HCT116 (cell line): ENCODE results near the gene TASP1. TPM values are rescaled to one million over a fixed set of nuclear protein-coding genes. Genes with fewer than 3 reads are reported as not detected.

Experiments
- ATAC-seq: fragments of 200-7000 bp; cut with Tn5 transposase; 2 replicates; pipeline ENCODE4 v1.9.1; 2020; ENCODE audit warnings: mild to moderate bottlenecking, moderate library complexity
- BruUV-seq: library from RNA; stranded (reverse); fragments of 400-500 nt; replicated peaks from 2 replicates; lab custom pipeline; 2021; lab: Mats Ljungman, UMichigan
- CTCF ChIA-PET: fragments of 300-600 bp; sonication (Branson Sonifier 250); formaldehyde crosslinking; loops from one replicate; lab custom pipeline; 2021; ENCODE audit warnings: antibody characterized with exemption; lab: Charles Lee
- POLR2A ChIA-PET: fragments of 300-600, 350-600 bp; sonication (Branson Sonifier 250); formaldehyde crosslinking; loops from one replicate; lab custom pipeline; 2021; ENCODE audit warnings: antibody characterized with exemption; lab: Charles Lee
- RAD21 ChIA-PET, 2 experiments: fragments of 300-600 bp; sonication (Branson Sonifier 250); formaldehyde crosslinking; loops; one replicate each; lab custom pipeline; 2023; ENCODE audit warnings: low total read pairs in 2 of 2; ENCODE audit not compliant: uncharacterized antibody in 2 of 2, unreplicated experiment in 2 of 2, low non-redundant PET in 1 of 2; lab: Charles Lee
- DNase-seq: peaks from one replicate; pipeline ENCODE4 v3.0.0-alpha.2; 2010; ENCODE audit warnings: low read depth, low spot score
- H2AFZ ChIP-seq: fragments of 200-600 bp; shearing (Covaris generic), sonication (generic); 2 replicates; pipeline ENCODE4 v1.6.1; 2017; ENCODE audit warnings: low read depth, mixed run types, mixed read lengths, antibody characterized with exemption, low read length; ENCODE audit not compliant: poor library complexity, severe bottlenecking
- H3K27ac ChIP-seq: 2 replicates; pipeline ENCODE4 v1.5.1; 2012; ENCODE audit warnings: low read depth, low read length
- H3K27me3 ChIP-seq: fragments of 200-600 bp; sonication (generic); 2 replicates; pipeline ENCODE4 v1.6.1; 2016; ENCODE audit warnings: mixed run types, low read length, mixed read lengths; ENCODE audit not compliant: insufficient read depth
- H3K36me3 ChIP-seq, 2 experiments: fragments of 200-500 bp in 1 of 2; fragments of 200-600 bp in 1 of 2; sonication (Bioruptor generic) in 1 of 2; sonication (generic) in 1 of 2; 2 replicates each; pipeline versions ENCODE4 v1.5.1 to v1.6.1; 2014 to 2016; ENCODE audit warnings: low read length in 2 of 2, inconsistent platforms in 1 of 2, mixed read lengths in 1 of 2, mixed run types in 1 of 2; ENCODE audit not compliant: insufficient read depth in 2 of 2, control insufficient read depth in 1 of 2
- H3K4me1 ChIP-seq, 2 experiments: fragments of 200-600 bp in 1 of 2; sonication (generic) in 1 of 2; 2 replicates each; pipeline versions ENCODE4 v1.5.1 to v1.6.1; 2012 to 2017; ENCODE audit warnings: low read length in 2 of 2, inconsistent platforms in 1 of 2, mild to moderate bottlenecking in 1 of 2, mixed read lengths in 1 of 2, mixed run types in 1 of 2, moderate library complexity in 1 of 2; ENCODE audit not compliant: insufficient read depth in 2 of 2, control insufficient read depth in 1 of 2
- H3K4me2 ChIP-seq: fragments of 200-600 bp; sonication (generic); 2 replicates; pipeline ENCODE4 v1.6.1; 2017; ENCODE audit warnings: mixed run types, low read length, mixed read lengths
- H3K4me3 ChIP-seq, 2 experiments: fragments of 200-600 bp in 1 of 2; sonication (generic) in 1 of 2; replicated peaks in 1 of 2; 2 replicates each; pipeline ENCODE4 v1.5.1; 2011 to 2016; ENCODE audit warnings: low read length in 2 of 2, control low read depth in 1 of 2, low read depth in 1 of 2, mild to moderate bottlenecking in 1 of 2, mixed read lengths in 1 of 2, mixed run types in 1 of 2
- H3K79me2 ChIP-seq: fragments of 200-600 bp; sonication (generic); 2 replicates; pipeline ENCODE4 v1.6.1; 2017; ENCODE audit warnings: mild to moderate bottlenecking, mixed run types, low read length, moderate library complexity, mixed read lengths; ENCODE audit not compliant: insufficient read depth
- H3K9ac ChIP-seq: fragments of 200-600 bp; sonication (generic); 2 replicates; pipeline ENCODE4 v1.6.1; 2016; ENCODE audit warnings: low read length, mixed read lengths
- H3K9me2 ChIP-seq: fragments of 200-600 bp; sonication (generic), shearing (Covaris generic); 2 replicates; pipeline ENCODE4 v1.6.1; 2017; ENCODE audit warnings: mixed run types, mild to moderate bottlenecking, moderate library complexity; ENCODE audit not compliant: insufficient read depth
- H3K9me3 ChIP-seq, 2 experiments: fragments of 200-500 bp in 1 of 2; fragments of 200-600 bp in 1 of 2; sonication (Bioruptor generic) in 1 of 2; sonication (generic) in 1 of 2; 2 replicates each; pipeline ENCODE4 v1.6.1; 2014 to 2017; ENCODE audit warnings: low read length in 2 of 2, mixed read lengths in 2 of 2, inconsistent platforms in 1 of 2, low read depth in 1 of 2, mild to moderate bottlenecking in 1 of 2, mixed run types in 1 of 2, moderate library complexity in 1 of 2; ENCODE audit not compliant: control insufficient read depth in 1 of 2, insufficient read depth in 1 of 2
- H4K20me1 ChIP-seq: fragments of 200-600 bp; sonication (generic), shearing (Covaris generic); 2 replicates; pipeline ENCODE4 v1.6.1; 2017; ENCODE audit warnings: mixed run types, mild to moderate bottlenecking, moderate library complexity; ENCODE audit not compliant: insufficient read depth
- CBX3 ChIP-seq: IDR thresholded peaks from 2 replicates; pipeline ENCODE4 v1.6.1; 2012; ENCODE audit warnings: low read depth
- EGR1 ChIP-seq: IDR thresholded peaks from 2 replicates; pipeline ENCODE4 v1.6.1; 2012; ENCODE audit warnings: low read depth
- ELF1 ChIP-seq: IDR thresholded peaks from 2 replicates; pipeline ENCODE4 v1.6.1; 2012; ENCODE audit warnings: low read depth, borderline replicate concordance
- EZH2 ChIP-seq: fragments of 200-600 bp; sonication (generic); IDR thresholded peaks from 2 replicates; pipeline ENCODE4 v1.6.1; 2017; ENCODE audit warnings: antibody characterized with exemption, mixed run types
- JUND ChIP-seq: IDR thresholded peaks from 2 replicates; pipeline ENCODE4 v1.6.1; 2012
- POLR2A ChIP-seq: IDR thresholded peaks from 2 replicates; pipeline ENCODE4 v1.7.0; 2011; ENCODE audit warnings: borderline replicate concordance; ENCODE audit not compliant: insufficient read depth, insufficient read length; ENCODE audit errors: extremely low read depth
- RAD21 ChIP-seq: IDR thresholded peaks from 2 replicates; pipeline ENCODE4 v1.6.1; 2012; ENCODE audit warnings: low read depth, mild to moderate bottlenecking
- SIN3A ChIP-seq: IDR thresholded peaks from 2 replicates; pipeline ENCODE4 v1.6.1; 2012; ENCODE audit warnings: low read depth
- SP1 ChIP-seq: IDR thresholded peaks from 2 replicates; pipeline ENCODE4 v1.6.1; 2012; ENCODE audit warnings: low read depth
- TCF7L2 ChIP-seq: IDR thresholded peaks from 2 replicates; pipeline ENCODE4 v1.7.0; 2011; ENCODE audit warnings: borderline replicate concordance, inconsistent platforms; ENCODE audit not compliant: insufficient read depth, insufficient read length; ENCODE audit errors: extremely low read depth
- YY1 ChIP-seq: IDR thresholded peaks from 2 replicates; pipeline ENCODE4 v1.6.1; 2011; ENCODE audit warnings: low read length, low read depth, moderate library complexity, mild to moderate bottlenecking; ENCODE audit not compliant: insufficient replicate concordance; ENCODE audit errors: extremely low read depth
- ZFX ChIP-seq: fragments of 450-650 bp; IDR thresholded peaks from 2 replicates; pipeline ENCODE4 v1.6.1; 2017
- ZNF274 ChIP-seq: fragments of 200-500 bp; sonication (Bioruptor generic); IDR thresholded peaks from 2 replicates; pipeline ENCODE4 v1.6.1; 2014; ENCODE audit warnings: mild to moderate bottlenecking, low read depth, low read length, inconsistent platforms
- intact Hi-C: fragments of 100-400 bp; cut with micrococcal nuclease; formaldehyde crosslinking; loops from 2 replicates; pipeline ENCODE4 v1.10.0; 2022
- total RNA-seq: library from RNA; stranded (reverse); gene quantifications from one replicate; pipeline ENCODE4 v1.2.1, GENCODE V29; 2021; ENCODE audit not compliant: unreplicated experiment
- TF ChIP-seq, protein P1 (sequence below): IDR thresholded peaks from 2 replicates; pipeline ENCODE4 v1.6.1; 2012; ENCODE audit warnings: low read depth
- TF ChIP-seq, protein P2 (sequence below): IDR thresholded peaks from 2 replicates; pipeline ENCODE4 v1.6.1; 2011; ENCODE audit warnings: mild to moderate bottlenecking, low read length, moderate library complexity; ENCODE audit not compliant: insufficient replicate concordance; ENCODE audit errors: extremely low read depth
- TF ChIP-seq, protein P3 (sequence below), 3 experiments: fragments of 200-600 bp in 1 of 3; sonication (generic) in 1 of 3; IDR thresholded peaks in 2 of 3; conservative IDR thresholded peaks in 1 of 3; 2 replicates each; pipeline ENCODE4 v1.5.1; 2012 to 2017; ENCODE audit warnings: low read depth in 2 of 3, low read length in 2 of 3, antibody characterized with exemption in 1 of 3, borderline replicate concordance in 1 of 3, control low read depth in 1 of 3, mild to moderate bottlenecking in 1 of 3, mixed read lengths in 1 of 3, mixed run types in 1 of 3, moderate library complexity in 1 of 3; ENCODE audit not compliant: insufficient read depth in 1 of 3
- TF ChIP-seq, protein P4 (sequence below): IDR thresholded peaks from 2 replicates; pipeline ENCODE4 v1.6.1; 2012
- TF ChIP-seq, protein P5 (sequence below): IDR thresholded peaks from 2 replicates; pipeline ENCODE4 v1.6.1; 2012

The TASP1 gene
- total RNA-seq, 1 experiment from 2014 or later: 19.1 TPM

DNA sequence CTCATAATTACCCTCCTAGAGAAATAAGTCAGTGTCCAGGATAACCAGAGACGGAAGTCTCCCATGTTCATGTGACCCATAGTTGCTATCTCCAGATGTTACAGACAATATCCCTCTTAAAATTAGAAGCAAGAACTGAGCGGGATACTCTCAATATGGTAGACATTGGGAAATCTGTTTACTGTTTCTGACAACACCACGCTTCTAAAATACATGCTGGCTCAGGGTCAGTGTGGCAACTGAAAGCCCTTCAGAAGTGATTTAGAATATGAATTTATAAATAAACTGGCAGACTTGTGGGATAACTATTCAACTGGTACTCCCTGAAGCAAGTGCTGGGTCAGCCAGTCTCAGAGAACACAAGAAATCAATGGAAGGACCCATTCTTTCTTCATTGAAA, 108.6 kb downstream of the TASP1 start:
- Histone ChIP-seq H3K9me2 (no peaks in the 10 kb centered on the region), H3K27ac (no peak overlapping the region), H3K4me2 (no peak overlapping the region), H4K20me1 (no peaks in the 10 kb centered on the region), H3K4me3 (no peak overlapping the region), H3K9me3 (no peaks in the 10 kb centered on the region), H3K36me3 (no peaks in the 10 kb centered on the region; a peak in 1 of 4 replicates), H3K4me1 (peaks cover 4 to 10% of the 10 kb centered on the region in 2 experiments; a peak in 3 of 4 replicates), H2AFZ (no peak overlapping the region), H3K9ac (no peak overlapping the region), H3K27me3 (no peaks in the 10 kb centered on the region), H3K79me2 (no peaks in the 10 kb centered on the region)
- ChIA-PET RAD21 (no interaction called here), POLR2A (interaction anchor here (0.8 kb wide), 1 partner anchor 15 kb away, joined by 3 read pairs; no protein-coding TSS in a partner anchor), CTCF (interaction anchor here (1.9 kb wide), 1 partner anchor 17 kb away, joined by 5 read pairs; no protein-coding TSS in a partner anchor)
- no TSS peak for BruUV-seq
- DNase-seq: no peak
- intact Hi-C loops: no loop called here
- no peak for ATAC-seq
- no peak for TF ChIP-seq YY1
- TF ChIP-seq RAD21: no peak
- TF ChIP-seq ZNF274: no peak
- no peak for TF ChIP-seq POLR2A
- TF ChIP-seq, protein P1, sequence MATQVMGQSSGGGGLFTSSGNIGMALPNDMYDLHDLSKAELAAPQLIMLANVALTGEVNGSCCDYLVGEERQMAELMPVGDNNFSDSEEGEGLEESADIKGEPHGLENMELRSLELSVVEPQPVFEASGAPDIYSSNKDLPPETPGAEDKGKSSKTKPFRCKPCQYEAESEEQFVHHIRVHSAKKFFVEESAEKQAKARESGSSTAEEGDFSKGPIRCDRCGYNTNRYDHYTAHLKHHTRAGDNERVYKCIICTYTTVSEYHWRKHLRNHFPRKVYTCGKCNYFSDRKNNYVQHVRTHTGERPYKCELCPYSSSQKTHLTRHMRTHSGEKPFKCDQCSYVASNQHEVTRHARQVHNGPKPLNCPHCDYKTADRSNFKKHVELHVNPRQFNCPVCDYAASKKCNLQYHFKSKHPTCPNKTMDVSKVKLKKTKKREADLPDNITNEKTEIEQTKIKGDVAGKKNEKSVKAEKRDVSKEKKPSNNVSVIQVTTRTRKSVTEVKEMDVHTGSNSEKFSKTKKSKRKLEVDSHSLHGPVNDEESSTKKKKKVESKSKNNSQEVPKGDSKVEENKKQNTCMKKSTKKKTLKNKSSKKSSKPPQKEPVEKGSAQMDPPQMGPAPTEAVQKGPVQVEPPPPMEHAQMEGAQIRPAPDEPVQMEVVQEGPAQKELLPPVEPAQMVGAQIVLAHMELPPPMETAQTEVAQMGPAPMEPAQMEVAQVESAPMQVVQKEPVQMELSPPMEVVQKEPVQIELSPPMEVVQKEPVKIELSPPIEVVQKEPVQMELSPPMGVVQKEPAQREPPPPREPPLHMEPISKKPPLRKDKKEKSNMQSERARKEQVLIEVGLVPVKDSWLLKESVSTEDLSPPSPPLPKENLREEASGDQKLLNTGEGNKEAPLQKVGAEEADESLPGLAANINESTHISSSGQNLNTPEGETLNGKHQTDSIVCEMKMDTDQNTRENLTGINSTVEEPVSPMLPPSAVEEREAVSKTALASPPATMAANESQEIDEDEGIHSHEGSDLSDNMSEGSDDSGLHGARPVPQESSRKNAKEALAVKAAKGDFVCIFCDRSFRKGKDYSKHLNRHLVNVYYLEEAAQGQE: no peak
- TF ChIP-seq, protein P2, sequence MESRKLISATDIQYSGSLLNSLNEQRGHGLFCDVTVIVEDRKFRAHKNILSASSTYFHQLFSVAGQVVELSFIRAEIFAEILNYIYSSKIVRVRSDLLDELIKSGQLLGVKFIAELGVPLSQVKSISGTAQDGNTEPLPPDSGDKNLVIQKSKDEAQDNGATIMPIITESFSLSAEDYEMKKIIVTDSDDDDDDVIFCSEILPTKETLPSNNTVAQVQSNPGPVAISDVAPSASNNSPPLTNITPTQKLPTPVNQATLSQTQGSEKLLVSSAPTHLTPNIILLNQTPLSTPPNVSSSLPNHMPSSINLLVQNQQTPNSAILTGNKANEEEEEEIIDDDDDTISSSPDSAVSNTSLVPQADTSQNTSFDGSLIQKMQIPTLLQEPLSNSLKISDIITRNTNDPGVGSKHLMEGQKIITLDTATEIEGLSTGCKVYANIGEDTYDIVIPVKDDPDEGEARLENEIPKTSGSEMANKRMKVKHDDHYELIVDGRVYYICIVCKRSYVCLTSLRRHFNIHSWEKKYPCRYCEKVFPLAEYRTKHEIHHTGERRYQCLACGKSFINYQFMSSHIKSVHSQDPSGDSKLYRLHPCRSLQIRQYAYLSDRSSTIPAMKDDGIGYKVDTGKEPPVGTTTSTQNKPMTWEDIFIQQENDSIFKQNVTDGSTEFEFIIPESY: no peak
- no peak for TF ChIP-seq TCF7L2
- no peak for TF ChIP-seq EZH2
- TF ChIP-seq EGR1: no peak
- no peak for TF ChIP-seq JUND
- TF ChIP-seq, protein P3, sequence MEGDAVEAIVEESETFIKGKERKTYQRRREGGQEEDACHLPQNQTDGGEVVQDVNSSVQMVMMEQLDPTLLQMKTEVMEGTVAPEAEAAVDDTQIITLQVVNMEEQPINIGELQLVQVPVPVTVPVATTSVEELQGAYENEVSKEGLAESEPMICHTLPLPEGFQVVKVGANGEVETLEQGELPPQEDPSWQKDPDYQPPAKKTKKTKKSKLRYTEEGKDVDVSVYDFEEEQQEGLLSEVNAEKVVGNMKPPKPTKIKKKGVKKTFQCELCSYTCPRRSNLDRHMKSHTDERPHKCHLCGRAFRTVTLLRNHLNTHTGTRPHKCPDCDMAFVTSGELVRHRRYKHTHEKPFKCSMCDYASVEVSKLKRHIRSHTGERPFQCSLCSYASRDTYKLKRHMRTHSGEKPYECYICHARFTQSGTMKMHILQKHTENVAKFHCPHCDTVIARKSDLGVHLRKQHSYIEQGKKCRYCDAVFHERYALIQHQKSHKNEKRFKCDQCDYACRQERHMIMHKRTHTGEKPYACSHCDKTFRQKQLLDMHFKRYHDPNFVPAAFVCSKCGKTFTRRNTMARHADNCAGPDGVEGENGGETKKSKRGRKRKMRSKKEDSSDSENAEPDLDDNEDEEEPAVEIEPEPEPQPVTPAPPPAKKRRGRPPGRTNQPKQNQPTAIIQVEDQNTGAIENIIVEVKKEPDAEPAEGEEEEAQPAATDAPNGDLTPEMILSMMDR (IDR thresholded peaks at IDR 0.05 in 2 of 3, conservative IDR thresholded peaks at IDR 0.05 in 1 of 3; ENCODE audit: borderline replicate concordance in 1 of 3, insufficient read depth in 1 of 3, low read depth in 2 of 3, low read length in 2 of 3): no peak
- no peak for TF ChIP-seq ELF1
- no peak for TF ChIP-seq CBX3
- TF ChIP-seq, protein P4, sequence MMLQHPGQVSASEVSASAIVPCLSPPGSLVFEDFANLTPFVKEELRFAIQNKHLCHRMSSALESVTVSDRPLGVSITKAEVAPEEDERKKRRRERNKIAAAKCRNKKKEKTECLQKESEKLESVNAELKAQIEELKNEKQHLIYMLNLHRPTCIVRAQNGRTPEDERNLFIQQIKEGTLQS: no peak
- TF ChIP-seq ZFX: no peak
- no peak for TF ChIP-seq SP1
- TF ChIP-seq, protein P5, sequence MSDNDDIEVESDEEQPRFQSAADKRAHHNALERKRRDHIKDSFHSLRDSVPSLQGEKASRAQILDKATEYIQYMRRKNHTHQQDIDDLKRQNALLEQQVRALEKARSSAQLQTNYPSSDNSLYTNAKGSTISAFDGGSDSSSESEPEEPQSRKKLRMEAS: no peak
- TF ChIP-seq SIN3A: no peak
